GM19463 (cell line): ENCODE data around the gene CYP1A2.

Experiments
- ATAC-seq: cut with Tn5 transposase; IDR thresholded peaks from one replicate; pipeline ENCODE4 v1.9.1; 2021; ENCODE audit warnings: mild to moderate bottlenecking, moderate library complexity; ENCODE audit not compliant: unreplicated experiment

Gene CYP1A2

GRCh38 chr15:74788683-74789151 is 40.1 kb downstream of the CYP1A2 start:
- ATAC-seq = peak; percentile 28

GRCh38 chr15:74789171-74789631 is 40.6 kb downstream of the CYP1A2 start:
- no peak for ATAC-seq

- no peak for ATAC-seq
Measured at GRCh38 chr15:74789741-74790079, 41.1 kb downstream of the CYP1A2 start.

GRCh38 chr15:74790080-74790916 is 41.7 kb downstream of the CYP1A2 start:
- no peak for ATAC-seq

GRCh38 chr15:74791007-74791406 is 42.4 kb downstream of the CYP1A2 start:
- ATAC-seq = no peak

- no peak for ATAC-seq
Measured at GRCh38 chr15:74791667-74792066, 43.0 kb downstream of the CYP1A2 start.

GRCh38 chr15:74792227-74793016 is 43.8 kb downstream of the CYP1A2 start:
- ATAC-seq = no peak

GRCh38 chr15:74793135-74794028 is 44.7 kb downstream of the CYP1A2 start:
- no peak for ATAC-seq

GRCh38 chr15:74794248-74794969 is 45.8 kb downstream of the CYP1A2 start:
- ATAC-seq = no peak

GRCh38 chr15:74794970-74795349 is 46.3 kb downstream of the CYP1A2 start:
- no peak for ATAC-seq

- no peak for ATAC-seq
Measured at GRCh38 chr15:74795966-74796625, 47.5 kb downstream of the CYP1A2 start.

- ATAC-seq = no peak
Measured at GRCh38 chr15:74798388-74799254, 50.0 kb downstream of the CYP1A2 start.

- no peak for ATAC-seq
Measured at GRCh38 chr15:74799255-74799855, 50.7 kb downstream of the CYP1A2 start.

- ATAC-seq = peak; percentile 80
Measured at GRCh38 chr15:74799856-74800558, 51.4 kb downstream of the CYP1A2 start.

- no peak for ATAC-seq
Measured at GRCh38 chr15:74800559-74801094, 52.0 kb downstream of the CYP1A2 start.

GRCh38 chr15:74801311-74801997 is 52.8 kb downstream of the CYP1A2 start:
- ATAC-seq = no peak

GRCh38 chr15:74802290-74802689 is 53.6 kb downstream of the CYP1A2 start:
- no peak for ATAC-seq
